ENCODE results near the gene UXT. TPM values are rescaled to one million over a fixed set of nuclear protein-coding genes. Genes with fewer than 3 reads are reported as not detected.

Gene UXT
- total and polyA plus RNA-seq, 9 of the 15 experiments (the other 6 are each of a cell fraction or from before 2014, with no cell fraction given): 141 to 300 (median 204) TPM

- BruUV-seq (replicated peaks): no TSS peak
- ChIA-PET POLR2A (no interaction called here), CTCF (ENCODE audit: low intra/inter-chr PET ratio) (no interaction called here)
- Histone ChIP-seq H3K4me3 (no peak within 1 kb of the TSS), H3K4me1 (replicated peaks in 1 of 2; ENCODE audit: control insufficient read depth in 2 of 2, insufficient read depth in 2 of 2, low read length in 2 of 2) (peaks cover 11% of the 10 kb centered on the region in 2 experiments), H3K27ac (ENCODE audit: extremely low read depth, low read depth, low read length) (peak within 1 kb of the TSS; percentile 32; the same call in 1 of the 3 replicates), H3K27me3 (ENCODE audit: control insufficient read depth in 2 of 2, insufficient read depth in 2 of 2, low read length in 2 of 2) (peaks cover 0 to 13% of the 10 kb centered on the region in 2 experiments; a peak in 2 of 5 replicates), H4K20me1 (replicated peaks; ENCODE audit: control insufficient read depth, insufficient read depth, low read length) (no peaks in the 10 kb centered on the region; the same call in 1 of the 2 replicates), H3K79me2 (ENCODE audit: control insufficient read depth, insufficient read depth, low read length) (no peaks in the 10 kb centered on the region), H3K4me2 (ENCODE audit: insufficient read depth, low read length) (peak within 1 kb of the TSS; percentile 41), H3K9me3 (replicated peaks; ENCODE audit: control insufficient read depth, insufficient read depth, low read depth, low read length) (no peaks in the 10 kb centered on the region), H3K9me1 (ENCODE audit: control insufficient read depth, insufficient read depth, low read length) (no peaks in the 10 kb centered on the region), H2AFZ (ENCODE audit: low read depth, low read length) (peak within 1 kb of the TSS; percentile 53), H3K36me3 (ENCODE audit: control insufficient read depth, insufficient read depth, low read length) (peaks cover 3% of the 10 kb centered on the region; the same call in 1 of the 3 replicates), H3K9ac (ENCODE audit: insufficient read depth in 1 of 2, low read depth in 2 of 2, low read length in 2 of 2) (0 out of 4 replicates have a peak within 1 kb of the TSS, but pooled peaks of 1 of the 2 experiments have one; percentile 42)
- FAIRE-seq (no peak), ATAC-seq (peak; percentile 46; the same call in 2 of the 3 replicates), DNase-seq (ENCODE audit: extremely low read depth in 1 of 4, low spot score in 3 of 4) (peak in 1 of 4 experiments; percentile 13)
- in situ Hi-C loops (cut with MboI): no loop called here
- 26% methylated on average over 6 of the region's 14 CpGs for WGBS (ENCODE audit: insufficient coverage, low coverage, missing lambda C conversion rate)
- intact Hi-C loops (cut with micrococcal nuclease): no loop called here
- TF ChIP-seq MED1 (CRISPR knock-in tag; IDR thresholded peaks at IDR 0.05; ENCODE audit: borderline replicate concordance): no peak
- TF ChIP-seq LARP7 (IDR thresholded peaks at IDR 0.05): no peak
- TF ChIP-seq GATA2 (CRISPR knock-in tag; IDR thresholded peaks at IDR 0.05): no peak
- TF ChIP-seq POLR2AphosphoS5 (IDR thresholded peaks at IDR 0.05; ENCODE audit: control insufficient read depth, insufficient read depth, low read depth, low read length): no peak
- TF ChIP-seq CEBPG (CRISPR knock-in tag; IDR thresholded peaks at IDR 0.05): no peak
- TF ChIP-seq CEBPG (tag; conservative IDR thresholded peaks at IDR 0.05 in 1 of 2, IDR thresholded peaks at IDR 0.05 in 1 of 2): no peak
- no peak for TF ChIP-seq ZFX (CRISPR knock-in tag; IDR thresholded peaks at IDR 0.05)
- no peak for TF ChIP-seq MCM7 (IDR thresholded peaks at IDR 0.05)
- no peak for TF ChIP-seq CEBPZ (IDR thresholded peaks at IDR 0.05; ENCODE audit: borderline replicate concordance, low read depth, low read length)
These were observed 29.4 kb downstream of the UXT start, which contains the start of gene CFP for GRCh38 chrX:47629419-47630200. TSS of gene CFP (minus strand) at chrX:47629930. CDS start at chrX:47629844, 86 bp downstream.
